Kidney (tissue), 14 donors: ENCODE results near the gene MACROD1. TPM values are rescaled to one million over a fixed set of nuclear protein-coding genes. Genes with fewer than 3 reads are reported as not detected.
A peak's percentile ranks its signal among the peaks of the same experiment; 100 is the strongest.

ENCODE experiments used
- DNase-seq, 5 donors: peaks; one replicate each; pipeline ENCODE4 v3.0.0-alpha.2; 2013 to 2020
- FAIRE-seq: peaks from 2 replicates; lab custom pipeline; 2012; peaks lifted over from hg19 to GRCh38; lab: Jason Lieb, UNC
- H3K27ac ChIP-seq, 2 donors: one replicate each; pipeline ENCODE4 v1.7.0; 2013; ENCODE audit warnings: low read depth in 2 of 2, low read length in 2 of 2, inconsistent platforms in 1 of 2
- H3K27me3 ChIP-seq: one replicate; pipeline ENCODE4 v1.7.1; 2013; ENCODE audit warnings: low read length, inconsistent platforms; ENCODE audit not compliant: control insufficient read depth, insufficient read depth
- H3K36me3 ChIP-seq, 3 donors: one replicate each; pipeline versions ENCODE4 v1.7.0 to v1.7.1; 2013; ENCODE audit warnings: low read length in 3 of 3, control low read depth in 1 of 3, inconsistent platforms in 1 of 3; ENCODE audit not compliant: insufficient read depth in 3 of 3, control insufficient read depth in 2 of 3
- H3K4me1 ChIP-seq, 3 donors: one replicate each; pipeline versions ENCODE4 v1.7.0 to v1.7.1; 2013; ENCODE audit warnings: low read length in 3 of 3, inconsistent platforms in 1 of 3, low read depth in 1 of 3; ENCODE audit not compliant: control insufficient read depth in 2 of 3, insufficient read depth in 2 of 3
- H3K4me3 ChIP-seq, 3 donors: one replicate each; pipeline versions ENCODE4 v1.7.0 to v1.8.1; 2013; ENCODE audit warnings: low read length in 3 of 3, control low read depth in 1 of 3, inconsistent platforms in 1 of 3
- H3K9ac ChIP-seq, 3 donors: one replicate each; pipeline versions ENCODE4 v1.7.0 to v1.7.1; 2013; ENCODE audit warnings: low read length in 3 of 3, control low read depth in 1 of 3, inconsistent platforms in 1 of 3
- H3K9me3 ChIP-seq, 3 donors: one replicate each; pipeline versions ENCODE4 v1.7.0 to v1.7.1; 2013; ENCODE audit warnings: low read length in 3 of 3, control low read depth in 1 of 3, inconsistent platforms in 1 of 3; ENCODE audit not compliant: control insufficient read depth in 2 of 3, insufficient read depth in 1 of 3
- intact Hi-C: fragments of 100-400 bp; cut with DNase I; formaldehyde crosslinking; loops from one replicate; pipeline ENCODE4 v1.11.1; 2022
- polyA plus RNA-seq: library from polyadenylated mRNA; stranded (reverse); fragments of 350-450 nt; fragmentation: Illumina TruSeq; extraction: RNeasy Lipid Tissue Mini Kit (QIAGEN cat#74804); gene quantifications from one replicate; pipeline ENCODE4 v1.2.3, GENCODE V29; 2014; ENCODE audit warnings: low read depth, low replicate concordance; ENCODE audit not compliant: insufficient read depth
- total RNA-seq: library from RNA; stranded (reverse); fragmentation: NEBNext Ultra II Directional; extraction: Animal tissue kit (Norgen Biotek cat#: 25700); gene quantifications from one replicate; pipeline ENCODE4 v1.2.1, GENCODE V29; 2021
- TF ChIP-seq, protein P1 (sequence below): IDR thresholded peaks from 3 replicates; pipeline ENCODE4 v1.5.1; 2012; ENCODE audit warnings: mild to moderate bottlenecking, moderate library complexity, borderline replicate concordance; ENCODE audit not compliant: insufficient read depth; ENCODE audit errors: extremely low read depth
- donor health status: control.
- donor health status: control.
- donor health status: control.
- donor health status: control.
- donor health status: control.
- donor health status: DM: yes; HTN: yes; CAD: no.
- donor health status: Normal renal cell carcinoma (clear cell type).

The MACROD1 gene
- total and polyA plus RNA-seq, 2 donors from 2014 or later, result 27.8 to 176 TPM

DNA sequence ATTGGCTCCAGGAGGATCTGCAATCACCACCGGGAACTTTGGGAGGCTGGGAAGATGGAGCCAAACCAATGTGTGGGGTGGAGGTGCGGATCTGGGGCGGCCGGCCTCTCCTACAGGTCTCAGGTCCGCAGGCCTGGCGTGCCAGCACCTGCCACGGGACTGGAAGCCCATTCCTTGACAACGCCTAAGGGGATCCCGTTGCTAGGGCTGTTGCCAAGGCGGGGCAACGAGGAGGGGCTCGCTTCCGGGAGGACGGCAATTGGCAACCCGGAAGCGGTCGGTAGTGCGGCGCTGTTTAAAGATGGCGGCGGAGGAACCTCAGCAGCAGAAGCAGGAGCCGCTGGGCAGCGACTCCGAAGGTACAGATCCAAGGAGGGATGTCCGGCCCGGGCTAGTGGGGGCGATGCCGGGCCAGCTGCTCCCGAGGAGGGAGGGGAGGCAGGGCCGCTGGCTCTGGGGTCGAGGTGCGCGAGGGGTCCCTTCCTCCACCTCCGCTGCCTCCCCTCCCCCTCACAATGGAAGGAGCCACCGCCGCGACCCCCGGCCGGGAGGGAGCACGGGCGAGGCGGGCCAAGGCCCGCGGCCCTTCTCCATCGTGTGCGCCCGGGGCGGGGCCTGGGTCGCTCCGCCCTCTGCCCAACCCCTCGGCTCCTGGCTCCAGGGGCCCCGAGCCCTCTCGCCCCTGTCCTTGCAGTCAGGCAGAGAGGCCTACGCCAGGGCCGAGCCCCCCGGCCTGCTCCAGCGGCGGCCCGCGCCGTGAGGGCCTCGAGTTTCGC is 179.6 kb downstream of the MACROD1 start, which contains the start of gene OTUB1:
TSS of gene OTUB1 (plus strand) at position 283 of the 776 bp plus-strand sequence. CDS start at position 302, 19 bp downstream.
- DNase-seq, result peak; percentile 96 to 97 (median 97)
- Histone ChIP-seq H3K4me1 (peaks cover 0 to 13% (median 9%) of the 10 kb centered on the region in 3 donors), H3K9ac (peak within 1 kb of the TSS; percentile 57 to 87 (median 70)), H3K9me3 (no peaks in the 10 kb centered on the region), H3K27me3 (no peaks in the 10 kb centered on the region), H3K36me3 (peaks cover 0 to 16% (median 2%) of the 10 kb centered on the region in 3 donors), H3K4me3 (peak within 1 kb of the TSS; percentile 68 to 92 (median 83)), H3K27ac (peak within 1 kb of the TSS; percentile 78 to 80)
- intact Hi-C loops, result no loop called here
- FAIRE-seq, result no peak
- TF ChIP-seq, protein P1, sequence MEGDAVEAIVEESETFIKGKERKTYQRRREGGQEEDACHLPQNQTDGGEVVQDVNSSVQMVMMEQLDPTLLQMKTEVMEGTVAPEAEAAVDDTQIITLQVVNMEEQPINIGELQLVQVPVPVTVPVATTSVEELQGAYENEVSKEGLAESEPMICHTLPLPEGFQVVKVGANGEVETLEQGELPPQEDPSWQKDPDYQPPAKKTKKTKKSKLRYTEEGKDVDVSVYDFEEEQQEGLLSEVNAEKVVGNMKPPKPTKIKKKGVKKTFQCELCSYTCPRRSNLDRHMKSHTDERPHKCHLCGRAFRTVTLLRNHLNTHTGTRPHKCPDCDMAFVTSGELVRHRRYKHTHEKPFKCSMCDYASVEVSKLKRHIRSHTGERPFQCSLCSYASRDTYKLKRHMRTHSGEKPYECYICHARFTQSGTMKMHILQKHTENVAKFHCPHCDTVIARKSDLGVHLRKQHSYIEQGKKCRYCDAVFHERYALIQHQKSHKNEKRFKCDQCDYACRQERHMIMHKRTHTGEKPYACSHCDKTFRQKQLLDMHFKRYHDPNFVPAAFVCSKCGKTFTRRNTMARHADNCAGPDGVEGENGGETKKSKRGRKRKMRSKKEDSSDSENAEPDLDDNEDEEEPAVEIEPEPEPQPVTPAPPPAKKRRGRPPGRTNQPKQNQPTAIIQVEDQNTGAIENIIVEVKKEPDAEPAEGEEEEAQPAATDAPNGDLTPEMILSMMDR, result no peak

DNA sequence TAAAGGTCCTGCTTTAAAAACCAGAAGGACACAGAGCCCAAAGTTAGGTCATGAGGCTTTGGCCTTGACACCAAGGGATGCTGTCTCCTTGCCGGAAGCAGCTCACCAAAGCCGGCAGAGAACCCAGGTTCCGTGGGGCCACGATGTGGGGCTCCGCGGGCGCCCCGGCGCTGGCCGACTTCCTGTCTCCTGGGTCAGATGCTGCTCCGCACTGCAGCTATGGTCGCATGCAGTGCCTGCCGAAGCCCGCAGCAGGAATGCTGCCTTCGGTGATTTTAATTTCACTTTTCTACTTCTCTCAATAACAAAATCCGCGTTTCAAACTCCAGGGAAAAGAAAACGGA is 180.1 kb downstream of the MACROD1 start:
- FAIRE-seq (no peak), DNase-seq (peak in 1 of 5 donors; percentile 85)
- intact Hi-C loops, result no loop called here

DNA sequence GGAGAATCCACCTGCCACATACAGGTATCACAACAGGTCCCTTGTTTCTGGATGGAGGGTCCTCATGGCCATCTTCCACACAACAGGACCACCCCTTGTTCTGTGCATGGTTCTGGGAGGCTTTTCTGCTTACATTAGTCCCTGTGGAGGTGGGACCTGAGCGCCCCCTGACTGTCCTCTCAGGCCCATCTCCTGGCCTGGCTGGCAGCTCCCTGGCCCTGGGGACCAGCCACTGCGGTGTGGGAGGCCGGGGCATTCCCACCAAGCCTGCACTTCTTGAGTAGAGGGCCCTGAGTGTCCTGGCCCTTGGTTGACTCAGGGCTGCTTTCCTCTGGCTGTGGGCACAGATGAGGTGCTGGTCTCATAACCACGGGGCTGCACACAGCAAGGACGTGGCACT is 186.5 kb downstream of the MACROD1 start:
- TF ChIP-seq, protein P1, result no peak
- no peak overlapping the region for H3K9ac ChIP-seq
- H3K9me3 ChIP-seq, result no peaks in the 10 kb centered on the region
- no peak overlapping the region for H3K4me3 ChIP-seq
- peaks cover 0 to 11% (median 5%) of the 10 kb centered on the region in 3 donors for H3K4me1 ChIP-seq
- H3K27me3 ChIP-seq, result no peaks in the 10 kb centered on the region
- DNase-seq (no peak), FAIRE-seq (no peak)
- H3K27ac ChIP-seq, result no peak overlapping the region
- peaks cover 0 to 5% (median 2%) of the 10 kb centered on the region in 3 donors for H3K36me3 ChIP-seq
- intact Hi-C loops, result no loop called here

More for the DNA sequence above, 180.1 kb downstream of the MACROD1 start:
- TF ChIP-seq, protein P1, result no peak
- Histone ChIP-seq H3K4me3 (peak overlapping the region; percentile 68 to 92 (median 83)), H3K9me3 (no peaks in the 10 kb centered on the region), H3K4me1 (peaks cover 0 to 13% (median 9%) of the 10 kb centered on the region in 3 donors), H3K27me3 (no peaks in the 10 kb centered on the region), H3K27ac (peak overlapping the region; percentile 78 to 80), H3K9ac (peak overlapping the region; percentile 32 to 70 (median 57)), H3K36me3 (peaks cover 0 to 10% (median 0%) of the 10 kb centered on the region in 3 donors)
